ENCODE results near the gene GMEB1. TPM values are rescaled to one million over a fixed set of nuclear protein-coding genes. Genes with fewer than 3 reads are reported as not detected.
A peak's percentile ranks its signal among the peaks of the same experiment; 100 is the strongest.

GMEB1 gene
- total RNA-seq, 1 experiment from 2014 or later = 5.2 TPM

DNA sequence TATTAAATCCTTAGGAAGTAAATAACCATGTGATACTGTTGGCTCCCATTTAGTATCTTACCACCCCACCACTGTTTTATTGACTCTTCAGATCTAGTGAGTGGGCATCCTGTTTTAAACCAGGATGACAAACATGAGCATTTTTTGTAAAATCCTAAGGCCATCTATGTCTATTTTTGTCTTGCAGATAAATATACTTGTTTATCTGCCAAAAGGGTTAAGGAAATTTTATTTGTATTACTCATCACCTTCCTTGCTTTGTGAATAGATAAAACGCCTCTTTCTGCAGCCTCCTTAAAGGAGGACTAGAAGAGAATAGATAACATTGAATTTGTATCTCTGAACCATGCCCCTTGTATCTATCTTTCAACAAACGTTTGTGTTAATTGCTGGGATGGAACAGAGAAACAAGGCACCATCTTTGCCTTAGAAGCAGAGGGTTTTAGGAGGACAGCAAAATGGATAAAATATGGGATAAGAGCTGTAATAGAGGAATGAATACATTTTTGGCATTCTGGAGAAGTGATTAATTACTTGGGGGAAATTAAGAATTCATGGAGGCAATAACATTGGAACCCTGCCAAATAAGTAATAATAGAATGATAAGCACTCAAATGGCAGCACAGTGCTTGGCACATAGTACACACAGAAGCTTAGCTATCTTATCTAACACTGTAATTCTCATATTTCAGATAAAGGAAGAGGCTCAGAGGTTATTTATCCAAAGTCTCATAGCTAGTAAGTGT, 82.9 kb downstream of the GMEB1 start:
- peaks cover 100% of the 10 kb centered on the region for H3K79me2 ChIP-seq (ENCODE audit: low read length)
- ChIA-PET POLR2A (ENCODE audit: unreplicated experiment) (interaction anchor here (0.7 kb wide), 2 partner anchors 15 to 48 kb away, joined by 3 to 4 read pairs; partner anchors contain the start of gene YTHDF2), CTCF (interaction anchor here (0.5 to 0.8 kb wide), 3 partner anchors 15 to 314 kb away, joined by 5 to 12 read pairs (median 5); partner anchors contain the start of genes TAF12 and YTHDF2)
- peak overlapping the region; percentile 25 for H3K4me2 ChIP-seq (ENCODE audit: low read length)
- DNase-seq (peak; percentile 75), ATAC-seq (peak; percentile 58)
- peaks cover 30% of the 10 kb centered on the region for H3K36me3 ChIP-seq (ENCODE audit: low read depth, low read length)
- intact Hi-C loops (cut with micrococcal nuclease) = no loop called here
- no peak overlapping the region for H2AFZ ChIP-seq (ENCODE audit: low read length)
- no peaks in the 10 kb centered on the region for H3K27me3 ChIP-seq (ENCODE audit: low read length)
- H3K27ac ChIP-seq (ENCODE audit: low read length) = peak overlapping the region; percentile 36
- H3K4me1 ChIP-seq (ENCODE audit: insufficient read depth, low read length) = peaks cover 35% of the 10 kb centered on the region
- H4K20me1 ChIP-seq (ENCODE audit: low read length) = peaks cover 95% of the 10 kb centered on the region
- no peaks in the 10 kb centered on the region for H3K9me3 ChIP-seq (ENCODE audit: low read length)
- no TSS peak for BruUV-seq (replicated peaks)
- no peaks in the 10 kb centered on the region for H3K9me2 ChIP-seq (replicated peaks; ENCODE audit: low read length)
- no peak overlapping the region for H3K9ac ChIP-seq (ENCODE audit: low read length)
- H3F3A ChIP-seq (ENCODE audit: low read length, unreplicated experiment) = peaks cover 4% of the 10 kb centered on the region
- TF ChIP-seq, protein P1, sequence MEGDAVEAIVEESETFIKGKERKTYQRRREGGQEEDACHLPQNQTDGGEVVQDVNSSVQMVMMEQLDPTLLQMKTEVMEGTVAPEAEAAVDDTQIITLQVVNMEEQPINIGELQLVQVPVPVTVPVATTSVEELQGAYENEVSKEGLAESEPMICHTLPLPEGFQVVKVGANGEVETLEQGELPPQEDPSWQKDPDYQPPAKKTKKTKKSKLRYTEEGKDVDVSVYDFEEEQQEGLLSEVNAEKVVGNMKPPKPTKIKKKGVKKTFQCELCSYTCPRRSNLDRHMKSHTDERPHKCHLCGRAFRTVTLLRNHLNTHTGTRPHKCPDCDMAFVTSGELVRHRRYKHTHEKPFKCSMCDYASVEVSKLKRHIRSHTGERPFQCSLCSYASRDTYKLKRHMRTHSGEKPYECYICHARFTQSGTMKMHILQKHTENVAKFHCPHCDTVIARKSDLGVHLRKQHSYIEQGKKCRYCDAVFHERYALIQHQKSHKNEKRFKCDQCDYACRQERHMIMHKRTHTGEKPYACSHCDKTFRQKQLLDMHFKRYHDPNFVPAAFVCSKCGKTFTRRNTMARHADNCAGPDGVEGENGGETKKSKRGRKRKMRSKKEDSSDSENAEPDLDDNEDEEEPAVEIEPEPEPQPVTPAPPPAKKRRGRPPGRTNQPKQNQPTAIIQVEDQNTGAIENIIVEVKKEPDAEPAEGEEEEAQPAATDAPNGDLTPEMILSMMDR (conservative IDR thresholded peaks at IDR 0.05; ENCODE audit: low read depth, low read length) = no peak
- TF ChIP-seq EZH2phosphoT487 (IDR thresholded peaks at IDR 0.05; ENCODE audit: borderline replicate concordance, low read length) (no peak), EZH2 (IDR thresholded peaks at IDR 0.05; ENCODE audit: low read length, unreplicated experiment) (no peak)
- H3K4me3 ChIP-seq (ENCODE audit: low read length) = 0 out of 2 replicates have a peak overlapping the region, but pooled peaks have one; percentile 19

DNA sequence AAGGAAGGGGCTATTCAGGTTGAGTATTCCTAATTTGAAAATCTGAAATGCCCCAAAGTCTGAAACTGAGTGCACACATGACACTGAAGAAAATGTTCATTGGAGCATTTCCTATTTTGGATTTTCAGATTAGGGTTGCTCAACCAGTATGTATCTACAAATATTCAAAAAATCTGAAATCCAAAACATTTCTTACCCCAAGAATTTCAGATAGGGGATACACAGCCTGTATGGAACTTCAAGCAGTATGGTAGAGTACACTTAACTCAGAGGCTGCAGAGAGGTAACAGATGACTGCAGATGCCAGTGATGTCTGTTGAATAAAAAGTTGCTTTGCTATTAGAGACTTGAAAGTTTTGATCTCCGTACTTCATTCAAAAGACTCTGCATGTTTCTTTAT, 87.1 kb downstream of the GMEB1 start:
- CTCF ChIA-PET = interaction anchor here (0.7 kb wide), 1 partner anchor 121 kb away, joined by 3 read pairs; no protein-coding TSS in a partner anchor
- ATAC-seq = no peak

More for the DNA sequence above, 87.1 kb downstream of the GMEB1 start:
- Histone ChIP-seq H3K9me2 (replicated peaks; ENCODE audit: low read length) (no peaks in the 10 kb centered on the region), H2AFZ (ENCODE audit: low read length) (no peak overlapping the region), H3K4me2 (ENCODE audit: low read length) (no peak overlapping the region), H3K36me3 (ENCODE audit: low read depth, low read length) (peaks cover 43% of the 10 kb centered on the region), H3K79me2 (ENCODE audit: low read length) (peaks cover 100% of the 10 kb centered on the region), H3K9me3 (ENCODE audit: low read length) (no peaks in the 10 kb centered on the region), H3F3A (ENCODE audit: low read length, unreplicated experiment) (no peaks in the 10 kb centered on the region), H3K4me1 (ENCODE audit: insufficient read depth, low read length) (peaks cover 14% of the 10 kb centered on the region), H3K27me3 (ENCODE audit: low read length) (no peaks in the 10 kb centered on the region), H4K20me1 (ENCODE audit: low read length) (peaks cover 89% of the 10 kb centered on the region), H3K27ac (ENCODE audit: low read length) (no peak overlapping the region), H3K4me3 (ENCODE audit: low read length) (no peak overlapping the region), H3K9ac (ENCODE audit: low read length) (no peak overlapping the region)
- TF ChIP-seq EZH2phosphoT487 (IDR thresholded peaks at IDR 0.05; ENCODE audit: borderline replicate concordance, low read length) = no peak
- TF ChIP-seq EZH2 (IDR thresholded peaks at IDR 0.05; ENCODE audit: low read length, unreplicated experiment) = no peak
- TF ChIP-seq, protein P1 (conservative IDR thresholded peaks at IDR 0.05; ENCODE audit: low read depth, low read length) = no peak
- no peak for DNase-seq
- intact Hi-C loops (cut with micrococcal nuclease) = no loop called here
- no TSS peak for BruUV-seq (replicated peaks)
- POLR2A ChIA-PET (ENCODE audit: unreplicated experiment) = interaction anchor here (0.5 kb wide), 1 partner anchor 8 kb away, joined by 3 read pairs; no protein-coding TSS in a partner anchor
